A549 (cell line): ENCODE data around the gene RABGEF1.

Source experiments
- CTCF ChIP-seq: fragments of >200 bp; sonication (Bioruptor Twin); formaldehyde crosslinking; IDR thresholded peaks from 3 replicates; pipeline ENCODE4 v1.5.1; 2016
- ELK1 ChIP-seq: fragments of 150-350 bp; IDR thresholded peaks from 2 replicates; pipeline ENCODE4 v1.6.1; 2014; ENCODE audit warnings: low read depth, mild to moderate bottlenecking, low read length
- JUNB ChIP-seq: fragments of >200 bp; sonication (Bioruptor Twin); formaldehyde crosslinking; IDR thresholded peaks from 2 replicates; pipeline ENCODE4 v1.6.1; 2016
- NFE2L2 ChIP-seq: fragments of 150-350 bp; conservative IDR thresholded peaks from 2 replicates; pipeline ENCODE4 v1.6.1; 2014; ENCODE audit warnings: low read length
- POLR2A ChIP-seq: IDR thresholded peaks from 2 replicates; pipeline ENCODE4 v1.6.1; 2012; ENCODE audit warnings: mild to moderate bottlenecking, low read length
- TF ChIP-seq, protein P1 (sequence below): IDR thresholded peaks from 2 replicates; pipeline ENCODE4 v1.6.1; 2012; ENCODE audit warnings: low read depth, borderline replicate concordance

GRCh38 chr7:66735154-66735553 is 5.4 kb upstream of the RABGEF1 start:
- TF ChIP-seq CTCF = no peak
- no peak for TF ChIP-seq POLR2A
- TF ChIP-seq ELK1 = no peak
- TF ChIP-seq, protein P1, sequence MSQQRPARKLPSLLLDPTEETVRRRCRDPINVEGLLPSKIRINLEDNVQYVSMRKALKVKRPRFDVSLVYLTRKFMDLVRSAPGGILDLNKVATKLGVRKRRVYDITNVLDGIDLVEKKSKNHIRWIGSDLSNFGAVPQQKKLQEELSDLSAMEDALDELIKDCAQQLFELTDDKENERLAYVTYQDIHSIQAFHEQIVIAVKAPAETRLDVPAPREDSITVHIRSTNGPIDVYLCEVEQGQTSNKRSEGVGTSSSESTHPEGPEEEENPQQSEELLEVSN = no peak
- no peak for TF ChIP-seq JUNB
- no peak for TF ChIP-seq NFE2L2
